Activated naive CD8-positive, alpha-beta T cell treated with anti-CD3 and anti-CD28 coated beads, Interleukin-2, amount 50 U/mL, for 24 hours (primary cell): ENCODE results near the gene ASCL4.
"Not testable (repeated sequence)": the region's sequence is repeated elsewhere in the genome, so short reads cannot be mapped to it uniquely, and the experiment has no call there.

Experiments
- ATAC-seq: fragments of 150-1000 bp; cut with Tn5 transposase; one replicate; pipeline ENCODE4 v1.10.0; 2021
- DNase-seq: peaks from one replicate; pipeline ENCODE4 v3.0.0; 2021
- H3K27ac Mint-ChIP-seq: one replicate; pipeline ENCODE4 v1.8.0; 2021; ENCODE audit warnings: mild to moderate bottlenecking, mixed read lengths
- H3K27me3 Mint-ChIP-seq: one replicate; pipeline ENCODE4 v1.8.0; 2021; ENCODE audit warnings: mixed read lengths
- H3K36me3 Mint-ChIP-seq: one replicate; pipeline ENCODE4 v1.8.0; 2021; ENCODE audit warnings: low read depth, mixed read lengths
- H3K4me1 Mint-ChIP-seq: one replicate; pipeline ENCODE4 v1.8.0; 2021; ENCODE audit warnings: mixed read lengths
- H3K4me3 Mint-ChIP-seq: one replicate; pipeline ENCODE4 v1.8.0; 2021; ENCODE audit warnings: mild to moderate bottlenecking, moderate library complexity, mixed read lengths
- H3K9me3 Mint-ChIP-seq: one replicate; pipeline ENCODE4 v1.8.0; 2021; ENCODE audit warnings: mixed read lengths

ASCL4 gene

GRCh38 chr12:107774349-107775029 lies at the start of gene ASCL4:
Gene ASCL4, plus strand, starts transcription at chr12:107774704. Its CDS starts 515 bp downstream, at chr12:107775219.
- Mint-ChIP-seq H3K36me3 (no peaks in the 10 kb centered on the region), H3K4me3 (peak within 1 kb of the TSS; percentile 46), H3K27me3 (peaks cover 58% of the 10 kb centered on the region), H3K9me3 (no peaks in the 10 kb centered on the region), H3K4me1 (peaks cover 18% of the 10 kb centered on the region), H3K27ac (no peak within 1 kb of the TSS)
- ATAC-seq = no peak
- DNase-seq = no peak

GRCh38 chr12:107727327-107727726 lies 47.2 kb upstream of the ASCL4 start:
- H3K9me3 Mint-ChIP-seq, H3K4me3 Mint-ChIP-seq, ATAC-seq, H3K27ac Mint-ChIP-seq, DNase-seq, H3K4me1 Mint-ChIP-seq, H3K27me3 Mint-ChIP-seq: not testable (repeated sequence)
- peaks cover 14% of the 10 kb centered on the region for H3K36me3 Mint-ChIP-seq

- not testable (repeated sequence) for DNase-seq, ATAC-seq, H3K27ac Mint-ChIP-seq
These were observed 46.8 kb upstream of the ASCL4 start for GRCh38 chr12:107727742-107728141.

GRCh38 chr12:107730618-107731341 lies 43.7 kb upstream of the ASCL4 start:
- Mint-ChIP-seq H3K4me1 (peaks cover 1% of the 10 kb centered on the region), H3K4me3 (no peak overlapping the region), H3K27ac (no peak overlapping the region), H3K36me3 (peaks cover 19% of the 10 kb centered on the region), H3K9me3 (no peaks in the 10 kb centered on the region), H3K27me3 (no peaks in the 10 kb centered on the region)
- DNase-seq (no peak), ATAC-seq (no peak)

More at GRCh38 chr12:107727742-107728141, 46.8 kb upstream of the ASCL4 start:
- not testable (repeated sequence) for H3K4me1 Mint-ChIP-seq, H3K9me3 Mint-ChIP-seq, H3K4me3 Mint-ChIP-seq, H3K27me3 Mint-ChIP-seq
- peaks cover 11% of the 10 kb centered on the region for H3K36me3 Mint-ChIP-seq

GRCh38 chr12:107731366-107731765 lies 43.1 kb upstream of the ASCL4 start:
- peaks cover 1% of the 10 kb centered on the region for H3K4me1 Mint-ChIP-seq
- peaks cover 23% of the 10 kb centered on the region for H3K36me3 Mint-ChIP-seq
- no peak overlapping the region for H3K4me3 Mint-ChIP-seq
- H3K27ac Mint-ChIP-seq = no peak overlapping the region
- ATAC-seq = no peak
- no peak for DNase-seq
- H3K27me3 Mint-ChIP-seq = no peaks in the 10 kb centered on the region
- no peaks in the 10 kb centered on the region for H3K9me3 Mint-ChIP-seq

GRCh38 chr12:107732365-107732764 lies 42.1 kb upstream of the ASCL4 start:
- Mint-ChIP-seq H3K9me3 (no peaks in the 10 kb centered on the region), H3K4me3 (no peak overlapping the region), H3K36me3 (peaks cover 29% of the 10 kb centered on the region), H3K4me1 (peaks cover 10% of the 10 kb centered on the region), H3K27me3 (no peaks in the 10 kb centered on the region), H3K27ac (no peak overlapping the region)
- DNase-seq = no peak
- no peak for ATAC-seq

- H3K36me3 Mint-ChIP-seq = peaks cover 45% of the 10 kb centered on the region
- H3K9me3 Mint-ChIP-seq = no peaks in the 10 kb centered on the region
- H3K4me3 Mint-ChIP-seq = no peak overlapping the region
- peaks cover 16% of the 10 kb centered on the region for H3K4me1 Mint-ChIP-seq
- ATAC-seq (no peak), DNase-seq (no peak)
- no peak overlapping the region for H3K27ac Mint-ChIP-seq
- no peaks in the 10 kb centered on the region for H3K27me3 Mint-ChIP-seq
These were observed 40.4 kb upstream of the ASCL4 start for GRCh38 chr12:107734139-107734538.

- no peak for DNase-seq
- peaks cover 57% of the 10 kb centered on the region for H3K36me3 Mint-ChIP-seq
- H3K9me3 Mint-ChIP-seq = no peaks in the 10 kb centered on the region
- H3K4me1 Mint-ChIP-seq = peaks cover 16% of the 10 kb centered on the region
- no peak for ATAC-seq
- no peak overlapping the region for H3K4me3 Mint-ChIP-seq
- no peak overlapping the region for H3K27ac Mint-ChIP-seq
- no peaks in the 10 kb centered on the region for H3K27me3 Mint-ChIP-seq
These were observed 38.7 kb upstream of the ASCL4 start for GRCh38 chr12:107735763-107736162.

GRCh38 chr12:107736914-107737313 lies 37.6 kb upstream of the ASCL4 start:
- no peak overlapping the region for H3K4me3 Mint-ChIP-seq
- peaks cover 66% of the 10 kb centered on the region for H3K36me3 Mint-ChIP-seq
- no peaks in the 10 kb centered on the region for H3K9me3 Mint-ChIP-seq
- DNase-seq (no peak), ATAC-seq (peak; percentile 65)
- peaks cover 15% of the 10 kb centered on the region for H3K4me1 Mint-ChIP-seq
- peak overlapping the region; percentile 14 for H3K27ac Mint-ChIP-seq
- no peaks in the 10 kb centered on the region for H3K27me3 Mint-ChIP-seq

GRCh38 chr12:107748472-107748871 lies 26.0 kb upstream of the ASCL4 start:
- no peak for ATAC-seq
- H3K4me1 Mint-ChIP-seq = peaks cover 2% of the 10 kb centered on the region
- H3K4me3 Mint-ChIP-seq = no peak overlapping the region
- peaks cover 38% of the 10 kb centered on the region for H3K36me3 Mint-ChIP-seq
- no peak overlapping the region for H3K27ac Mint-ChIP-seq
- no peaks in the 10 kb centered on the region for H3K27me3 Mint-ChIP-seq
- no peaks in the 10 kb centered on the region for H3K9me3 Mint-ChIP-seq
- no peak for DNase-seq

GRCh38 chr12:107749083-107749482 lies 25.4 kb upstream of the ASCL4 start:
- no peak overlapping the region for H3K4me3 Mint-ChIP-seq
- DNase-seq (no peak), ATAC-seq (peak; percentile 20)
- no peak overlapping the region for H3K27ac Mint-ChIP-seq
- H3K36me3 Mint-ChIP-seq = peaks cover 39% of the 10 kb centered on the region
- no peaks in the 10 kb centered on the region for H3K9me3 Mint-ChIP-seq
- H3K27me3 Mint-ChIP-seq = no peaks in the 10 kb centered on the region
- peaks cover 2% of the 10 kb centered on the region for H3K4me1 Mint-ChIP-seq

- H3K4me1 Mint-ChIP-seq = peaks cover 34% of the 10 kb centered on the region
- no peaks in the 10 kb centered on the region for H3K9me3 Mint-ChIP-seq
- no peaks in the 10 kb centered on the region for H3K27me3 Mint-ChIP-seq
- DNase-seq (no peak), ATAC-seq (peak; percentile 44)
- H3K27ac Mint-ChIP-seq = peak overlapping the region; percentile 84
- H3K4me3 Mint-ChIP-seq = peak overlapping the region; percentile 91
- peaks cover 21% of the 10 kb centered on the region for H3K36me3 Mint-ChIP-seq
These were observed 15.1 kb upstream of the ASCL4 start for GRCh38 chr12:107759410-107759809.

GRCh38 chr12:107760207-107760808 lies 14.2 kb upstream of the ASCL4 start:
- Mint-ChIP-seq H3K27me3 (no peaks in the 10 kb centered on the region), H3K9me3 (no peaks in the 10 kb centered on the region), H3K4me3 (peak overlapping the region; percentile 91), H3K27ac (peak overlapping the region; percentile 84), H3K4me1 (peaks cover 34% of the 10 kb centered on the region), H3K36me3 (peaks cover 15% of the 10 kb centered on the region)
- DNase-seq (peak; percentile 45), ATAC-seq (peak; percentile 26)

- peaks cover 34% of the 10 kb centered on the region for H3K4me1 Mint-ChIP-seq
- ATAC-seq (peak; percentile 97), DNase-seq (peak; percentile 92)
- H3K27me3 Mint-ChIP-seq = no peaks in the 10 kb centered on the region
- H3K27ac Mint-ChIP-seq = peak within 1 kb of the TSS; percentile 84
- peak within 1 kb of the TSS; percentile 91 for H3K4me3 Mint-ChIP-seq
- peaks cover 15% of the 10 kb centered on the region for H3K36me3 Mint-ChIP-seq
- no peaks in the 10 kb centered on the region for H3K9me3 Mint-ChIP-seq
These were observed 13.5 kb upstream of the ASCL4 start, which contains the start of gene PRDM4 for GRCh38 chr12:107760809-107761501. Gene PRDM4, minus strand, starts transcription at chr12:107761137. Its CDS starts 622 bp downstream, at chr12:107760515.
